ENCODE measurements around the gene ANKRD34B.

- TF ChIP-seq GABPA (IDR thresholded peaks at IDR 0.05; ENCODE audit: low read depth) (no peak), DPF2 (IDR thresholded peaks at IDR 0.05) (no peak), POLR2A (IDR thresholded peaks at IDR 0.05; ENCODE audit: low read depth, low read length) (no peak), CTCF (IDR thresholded peaks at IDR 0.05 in 2 of 3, conservative IDR thresholded peaks at IDR 0.05 in 1 of 3; ENCODE audit: control insufficient read depth in 2 of 3, extremely low read depth in 1 of 3, insufficient read depth in 1 of 3, low read depth in 3 of 3, low read length in 3 of 3) (no peak)
Measured at GRCh38 chr5:80541392-80541791, 28.7 kb downstream of the ANKRD34B start.

All from GM12878 (cell line).